Measurements from ENCODE around the gene NFKB1.

- TF ChIP-seq, protein P1, sequence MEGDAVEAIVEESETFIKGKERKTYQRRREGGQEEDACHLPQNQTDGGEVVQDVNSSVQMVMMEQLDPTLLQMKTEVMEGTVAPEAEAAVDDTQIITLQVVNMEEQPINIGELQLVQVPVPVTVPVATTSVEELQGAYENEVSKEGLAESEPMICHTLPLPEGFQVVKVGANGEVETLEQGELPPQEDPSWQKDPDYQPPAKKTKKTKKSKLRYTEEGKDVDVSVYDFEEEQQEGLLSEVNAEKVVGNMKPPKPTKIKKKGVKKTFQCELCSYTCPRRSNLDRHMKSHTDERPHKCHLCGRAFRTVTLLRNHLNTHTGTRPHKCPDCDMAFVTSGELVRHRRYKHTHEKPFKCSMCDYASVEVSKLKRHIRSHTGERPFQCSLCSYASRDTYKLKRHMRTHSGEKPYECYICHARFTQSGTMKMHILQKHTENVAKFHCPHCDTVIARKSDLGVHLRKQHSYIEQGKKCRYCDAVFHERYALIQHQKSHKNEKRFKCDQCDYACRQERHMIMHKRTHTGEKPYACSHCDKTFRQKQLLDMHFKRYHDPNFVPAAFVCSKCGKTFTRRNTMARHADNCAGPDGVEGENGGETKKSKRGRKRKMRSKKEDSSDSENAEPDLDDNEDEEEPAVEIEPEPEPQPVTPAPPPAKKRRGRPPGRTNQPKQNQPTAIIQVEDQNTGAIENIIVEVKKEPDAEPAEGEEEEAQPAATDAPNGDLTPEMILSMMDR (IDR thresholded peaks at IDR 0.05; ENCODE audit: low read length): no peak
- no peak for TF ChIP-seq EZH2 (IDR thresholded peaks at IDR 0.05; ENCODE audit: borderline replicate concordance, low read length)
These were observed 26.2 kb upstream of the NFKB1 start for GRCh38 chr4:102474736-102475504.
